AG09319 (cell line): ENCODE data around the gene PKDCC.

ENCODE experiments used
- DNase-seq: peaks from one replicate; pipeline ENCODE4 v3.0.0-alpha.2; 2010; ENCODE audit warnings: low read depth; ENCODE audit errors: extremely low read depth
- CTCF ChIP-seq: IDR thresholded peaks from 2 replicates; pipeline ENCODE4 v1.5.1; 2011; ENCODE audit warnings: low read depth, mild to moderate bottlenecking, inconsistent platforms, low read length, moderate library complexity

The PKDCC gene

GRCh38 chr2:42071791-42072190 is 24.0 kb downstream of the PKDCC start:
- no peak for DNase-seq
- no peak for TF ChIP-seq CTCF

- no peak for DNase-seq
- TF ChIP-seq CTCF, result no peak
Measured at GRCh38 chr2:42072349-42073118, 24.7 kb downstream of the PKDCC start.

GRCh38 chr2:42073739-42074503 is 26.1 kb downstream of the PKDCC start:
- no peak for DNase-seq
- TF ChIP-seq CTCF, result no peak

GRCh38 chr2:42074661-42075060 is 26.8 kb downstream of the PKDCC start:
- no peak for DNase-seq

GRCh38 chr2:42076357-42077225 is 28.8 kb downstream of the PKDCC start:
- TF ChIP-seq CTCF, result no peak
- no peak for DNase-seq

More at GRCh38 chr2:42074661-42075060, 26.8 kb downstream of the PKDCC start:
- TF ChIP-seq CTCF, result no peak

GRCh38 chr2:42077343-42077742 is 29.5 kb downstream of the PKDCC start:
- no peak for DNase-seq
- peak; percentile 20; the same call in 1 of the 2 replicates for TF ChIP-seq CTCF
